Glomerular endothelial cell (primary cell): Measurements from ENCODE around the gene MNT. TPM values are rescaled to one million over a fixed set of nuclear protein-coding genes. Genes with fewer than 3 reads are reported as not detected.

Experiments
- DNase-seq: peaks from one replicate; pipeline ENCODE4 v3.0.0-alpha.2; 2011; ENCODE audit warnings: low read depth, low spot score; ENCODE audit errors: extremely low read depth
- total RNA-seq: library from RNA; depleted of rRNA; stranded (reverse); fragments of >200 nt; gene quantifications from 2 replicates; pipeline ENCODE4 v1.2.3, GENCODE V29; 2015

MNT gene
- total RNA-seq, 1 donor from 2014 or later, result 15.1 TPM

DNA sequence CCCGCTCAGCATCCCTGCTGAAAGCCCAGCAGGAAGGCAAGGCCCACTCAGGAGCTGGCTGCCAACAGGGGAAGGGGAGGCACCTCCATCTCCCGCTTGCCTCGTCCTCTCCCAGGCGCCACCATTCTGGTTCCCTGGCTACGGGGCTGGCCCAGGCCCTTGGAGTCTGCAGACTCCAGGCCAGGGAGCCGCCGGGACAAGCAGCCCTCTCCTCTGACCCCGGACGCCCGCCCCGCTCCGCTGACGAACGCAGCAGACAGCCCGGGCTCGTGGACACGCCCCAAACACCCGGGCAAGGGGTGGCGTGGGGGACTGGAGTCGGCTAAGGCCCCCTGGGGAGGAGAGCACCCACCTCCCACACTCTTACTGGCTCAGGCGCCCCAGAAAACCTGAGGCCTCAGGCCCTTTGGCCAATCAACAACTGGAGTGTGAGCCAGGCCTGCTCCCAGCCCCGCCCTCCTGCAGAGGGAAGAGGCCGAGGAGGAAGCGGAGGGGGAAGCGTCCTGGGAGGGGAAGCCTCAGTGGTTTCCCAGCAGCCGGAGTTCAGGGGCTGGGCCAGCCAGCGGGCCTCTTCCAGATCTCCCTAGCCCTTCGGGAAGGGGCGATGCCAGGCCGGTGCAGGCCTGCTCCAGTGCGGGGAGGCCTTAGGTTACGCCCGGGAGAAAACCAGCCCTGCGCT, 4.2 kb downstream of the MNT start:
- no peak for DNase-seq

DNA sequence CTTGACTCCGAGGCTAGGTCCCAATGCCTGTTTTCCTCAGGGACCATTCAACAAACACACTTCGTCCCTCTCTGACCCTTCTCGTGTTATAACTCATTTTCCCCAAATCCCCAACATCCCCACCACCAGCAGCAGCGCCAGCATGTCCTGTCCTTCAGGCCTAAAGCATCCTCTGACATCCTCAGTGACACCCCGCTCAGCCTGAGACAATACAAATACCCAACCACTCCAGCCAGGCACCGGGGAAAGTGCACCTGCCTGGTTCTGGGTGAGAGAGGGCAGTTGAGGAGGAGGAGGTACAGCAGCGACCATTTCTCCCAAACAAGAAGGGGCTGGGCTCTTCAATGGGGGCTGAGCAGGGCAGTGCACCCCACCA, 4.7 kb downstream of the MNT start:
- DNase-seq, result no peak

DNA sequence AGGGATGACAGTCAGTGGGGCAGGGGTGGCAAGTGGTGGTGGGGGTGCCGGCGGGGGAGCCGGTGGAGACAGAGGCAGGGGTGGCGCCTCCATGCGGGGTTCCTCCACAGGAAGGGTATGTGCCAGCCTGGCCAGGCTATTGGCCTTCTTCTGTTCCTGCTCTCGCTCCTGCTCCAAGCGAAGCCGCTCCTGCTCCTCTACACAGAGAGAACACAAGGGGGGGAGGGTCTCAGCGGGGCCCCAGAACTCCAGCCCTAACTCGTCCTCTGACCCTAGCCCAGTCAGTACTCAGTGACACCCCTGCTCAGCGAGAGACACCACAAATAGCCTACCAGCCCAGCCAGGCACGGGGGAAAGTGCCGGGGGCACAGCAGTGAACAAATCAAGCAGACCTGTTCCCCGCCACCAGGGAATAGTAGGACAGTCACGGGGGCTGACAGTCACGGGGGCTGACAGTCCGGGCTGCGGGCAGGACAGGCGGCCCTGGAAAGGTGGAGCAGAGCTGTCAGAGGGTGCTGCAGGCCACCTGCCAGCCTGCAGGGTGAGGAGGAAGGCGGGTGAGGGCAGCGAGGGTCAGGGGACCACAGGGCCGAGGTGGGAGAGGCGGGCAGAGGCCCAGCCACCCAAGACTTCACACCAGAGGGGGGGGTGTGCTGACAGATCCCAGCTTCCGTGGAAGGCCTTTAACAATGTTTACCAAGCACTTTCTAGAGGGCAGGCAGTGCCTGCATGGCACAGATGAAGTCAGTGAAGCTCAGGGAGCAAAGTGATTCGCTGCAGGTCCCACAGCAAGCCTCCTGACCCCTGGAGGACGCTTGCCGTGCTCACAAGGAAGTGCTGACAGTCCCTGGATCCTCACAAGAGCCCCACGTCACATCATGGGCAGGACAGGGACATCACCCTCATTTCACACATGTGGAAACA, 5.3 kb downstream of the MNT start:
- DNase-seq, result no peak

DNA sequence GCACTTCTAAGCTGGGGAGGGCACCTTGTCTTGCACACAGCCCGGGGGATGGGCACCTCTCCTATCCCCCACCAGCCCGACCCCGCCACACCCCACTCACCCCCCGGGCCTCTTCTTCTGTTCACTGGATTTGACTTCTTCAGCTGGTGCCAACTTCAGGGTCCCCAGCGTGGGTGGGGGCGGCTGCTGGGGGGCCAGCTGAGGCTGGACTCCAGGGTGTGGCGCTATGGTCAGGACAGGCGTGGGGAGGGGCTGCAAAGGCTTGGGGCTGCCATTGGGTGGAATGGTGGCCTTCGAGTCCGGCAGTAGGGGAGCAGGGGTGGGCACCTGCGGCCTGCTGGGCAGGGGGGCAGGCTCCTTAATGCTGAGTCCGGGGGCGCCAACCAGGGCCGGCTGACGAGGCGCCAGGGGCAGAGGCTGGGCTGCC, 6.1 kb downstream of the MNT start:
- no peak for DNase-seq

DNA sequence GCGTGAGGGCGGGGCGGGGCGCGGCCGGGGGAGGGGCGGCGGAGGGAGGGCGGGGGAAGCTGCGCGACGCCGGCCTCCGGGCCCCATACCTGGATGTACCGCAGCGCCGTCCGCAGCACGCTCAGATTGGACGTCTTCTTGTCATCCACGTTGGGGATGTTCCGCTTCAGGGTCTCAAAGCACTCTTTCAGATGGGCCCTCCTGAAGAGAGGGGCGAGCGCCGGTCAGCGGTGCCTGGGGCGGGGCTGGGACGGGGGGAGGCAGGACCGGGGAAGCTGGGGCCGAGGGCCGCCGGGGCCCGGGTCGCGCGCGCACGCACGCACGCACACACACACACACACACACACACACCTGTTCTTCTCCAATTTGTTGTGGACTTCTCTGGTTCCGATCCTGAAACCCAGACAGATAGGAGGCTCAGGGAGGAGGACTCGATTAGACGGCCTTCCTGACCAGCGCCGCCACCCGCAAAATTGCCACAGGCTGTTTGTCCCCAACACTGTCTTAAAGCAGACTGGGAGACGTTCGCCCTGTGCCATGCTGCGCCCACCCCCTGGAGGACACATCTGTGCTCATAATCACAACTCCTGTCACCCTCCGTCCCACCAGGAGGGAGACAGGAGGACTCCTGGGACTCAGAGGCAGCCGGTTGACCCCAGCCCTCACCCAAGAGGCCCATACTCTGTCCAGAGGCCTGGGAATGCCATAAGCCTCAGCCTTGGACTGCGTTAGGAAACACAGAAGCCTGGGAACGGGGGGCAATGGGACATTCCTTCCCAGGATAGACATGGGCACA, 6.7 kb downstream of the MNT start:
- DNase-seq, result no peak

DNA sequence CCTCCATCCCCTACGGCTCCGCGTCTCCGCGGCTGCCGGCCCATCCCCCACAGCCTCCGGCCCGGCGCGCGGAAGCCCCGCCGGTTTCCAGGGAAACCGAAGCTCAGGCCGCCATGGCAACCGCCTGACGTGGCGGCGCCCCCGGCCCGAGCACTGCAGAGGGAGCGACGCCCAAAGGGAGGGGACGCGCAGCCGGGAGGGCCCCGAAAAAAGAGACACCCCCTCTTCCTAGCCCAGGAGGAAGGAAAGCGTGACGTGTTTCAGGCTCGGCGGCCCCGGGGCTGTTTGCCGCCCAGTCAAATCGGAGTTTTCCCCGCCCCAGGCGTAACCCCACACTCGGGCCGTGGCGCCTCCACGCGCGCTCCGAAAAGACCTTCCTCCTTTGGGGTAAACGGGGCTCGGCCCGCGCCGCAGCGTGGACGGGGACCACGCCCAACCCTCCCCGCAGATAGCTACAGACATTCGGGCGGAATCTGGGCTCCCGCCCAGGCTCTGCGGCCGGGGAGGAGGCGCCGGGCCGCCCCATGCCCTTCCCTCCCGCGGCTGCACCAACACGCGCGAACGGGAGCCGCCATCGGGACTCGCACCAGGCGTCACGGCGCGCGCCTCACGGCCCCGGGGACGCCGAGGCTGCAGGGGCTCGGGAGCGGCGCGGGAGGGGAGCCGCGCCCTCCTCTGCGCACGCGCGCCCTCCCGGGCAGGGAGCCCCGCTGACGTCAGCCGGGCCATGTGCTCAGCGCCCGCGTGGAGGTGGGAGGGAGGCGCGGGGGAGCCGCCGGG, 7.5 kb downstream of the MNT start:
- no peak for DNase-seq

DNA sequence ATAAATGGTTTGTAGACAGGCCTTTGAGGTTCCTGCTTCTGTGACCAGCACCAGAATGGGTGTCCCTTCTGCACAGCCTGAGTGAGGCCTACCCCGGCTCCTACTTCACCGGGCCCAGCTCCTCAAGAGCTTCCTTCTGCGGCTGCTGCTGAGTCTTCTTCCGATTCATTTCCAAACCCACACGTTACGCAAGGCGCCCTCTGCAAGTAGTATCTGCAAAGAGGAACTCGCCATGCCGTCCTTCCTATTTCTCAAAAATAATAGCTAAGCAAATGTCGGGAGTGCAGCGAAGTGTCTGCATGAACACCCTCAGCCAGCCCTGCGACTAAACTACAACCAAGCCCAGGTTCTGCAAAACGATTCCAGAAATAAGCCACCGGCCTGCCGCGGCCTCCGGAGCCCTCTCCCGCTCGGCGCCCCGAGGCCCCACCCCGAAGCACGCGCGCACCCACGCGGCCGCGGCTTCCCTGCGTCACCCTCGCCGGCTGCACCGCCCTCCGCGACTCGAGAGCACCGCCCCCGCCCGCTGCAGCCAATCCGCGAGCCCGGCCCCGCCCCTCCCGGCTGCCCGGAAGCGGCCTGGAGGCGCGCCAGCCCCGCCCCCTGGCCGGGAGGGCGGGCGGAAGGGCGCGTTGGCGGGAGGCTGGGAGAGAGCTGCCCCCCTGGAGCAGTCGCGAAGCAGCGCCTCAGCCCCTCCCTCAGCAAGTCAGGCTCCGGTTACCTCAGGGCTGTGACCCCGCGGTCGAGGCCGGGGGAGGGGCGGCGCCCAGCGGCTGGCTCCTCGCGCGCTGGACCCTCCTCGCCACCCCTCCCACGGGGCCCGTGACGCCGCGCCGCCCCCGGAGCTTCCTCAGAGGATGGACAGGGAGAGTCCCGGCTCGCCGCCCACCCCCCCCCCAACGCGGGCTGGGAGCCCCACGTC, 8.3 kb downstream of the MNT start:
- DNase-seq, result no peak

DNA sequence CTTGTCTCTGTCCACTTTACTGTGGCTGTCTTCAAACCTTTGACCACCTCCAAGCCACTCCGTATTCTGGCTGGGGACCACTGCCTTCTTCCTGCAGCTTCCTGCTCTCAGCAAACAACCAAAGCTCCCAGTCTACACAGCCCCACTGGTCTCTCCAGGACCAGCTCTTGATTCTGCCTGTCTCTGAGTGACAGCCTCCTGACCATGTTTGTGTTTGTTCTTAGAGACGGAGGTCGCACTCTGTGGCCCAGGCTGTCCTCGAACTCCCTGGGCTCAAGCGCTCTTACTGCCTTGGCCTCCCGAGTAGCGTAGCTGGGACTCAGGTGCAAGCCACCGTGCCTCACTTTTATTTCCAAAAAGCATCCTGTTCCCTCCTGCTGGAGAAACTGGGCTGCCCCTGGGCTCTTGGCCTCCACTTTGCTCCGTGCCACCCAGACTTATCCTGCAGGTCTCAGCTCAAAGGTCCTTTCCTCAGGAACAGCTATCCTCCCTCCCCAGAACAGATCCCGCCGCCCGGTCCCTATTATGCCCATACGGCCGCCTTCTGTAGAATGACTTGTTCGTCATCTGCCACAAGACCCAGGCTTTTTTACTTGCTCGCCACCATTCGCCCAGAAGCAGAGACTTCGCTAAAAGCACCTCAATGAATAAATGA, 9.1 kb downstream of the MNT start:
- DNase-seq, result no peak

DNA sequence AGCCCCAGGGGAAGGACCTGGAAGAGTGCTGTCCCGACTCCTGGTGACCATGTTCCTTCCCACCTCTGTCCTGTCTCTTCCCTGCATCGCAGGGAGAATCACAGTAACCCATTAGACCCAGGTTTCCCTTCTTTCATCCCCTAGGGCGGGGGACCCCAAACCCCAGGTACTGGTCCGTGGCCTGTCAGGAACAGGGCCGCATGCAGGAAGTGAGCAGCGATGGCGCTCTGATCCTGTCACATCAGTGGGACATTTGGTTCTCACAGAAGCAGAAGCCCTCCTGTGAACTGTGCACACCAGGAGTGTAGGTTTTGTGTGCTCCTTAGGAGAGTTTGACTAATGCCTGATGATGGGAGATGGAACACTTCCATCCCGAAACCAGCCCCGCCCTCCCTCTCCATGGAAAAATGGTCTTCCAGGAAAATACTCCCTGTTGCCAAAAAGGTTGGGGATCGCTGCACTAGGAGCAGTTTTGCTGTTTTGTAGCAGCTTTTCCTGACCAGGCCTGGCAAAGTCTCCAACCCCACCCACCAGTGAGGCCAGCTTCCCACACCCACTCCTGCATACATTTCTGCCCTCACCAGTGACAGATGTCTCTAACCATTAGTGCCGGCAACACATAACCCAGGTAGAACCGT, 10.5 kb downstream of the MNT start:
- no peak for DNase-seq

DNA sequence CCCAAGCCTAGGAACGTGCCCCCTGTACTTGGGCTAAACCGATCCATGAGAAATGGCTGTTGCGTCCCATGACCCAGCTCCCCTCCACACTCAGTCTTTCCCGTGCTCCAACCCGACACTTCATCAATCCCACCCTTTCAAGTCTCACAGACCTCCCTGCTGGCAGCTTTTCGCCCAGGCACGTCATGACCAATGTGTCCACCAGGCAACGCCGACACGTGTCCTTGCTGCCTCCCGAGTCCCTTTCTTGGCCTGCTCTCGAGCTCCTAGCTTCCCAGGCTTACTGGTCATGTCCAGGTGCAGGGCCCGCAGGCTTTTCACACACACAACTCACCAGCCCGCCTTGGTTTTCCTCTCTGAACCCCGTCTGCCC, 12.2 kb downstream of the MNT start:
- DNase-seq, result no peak

DNA sequence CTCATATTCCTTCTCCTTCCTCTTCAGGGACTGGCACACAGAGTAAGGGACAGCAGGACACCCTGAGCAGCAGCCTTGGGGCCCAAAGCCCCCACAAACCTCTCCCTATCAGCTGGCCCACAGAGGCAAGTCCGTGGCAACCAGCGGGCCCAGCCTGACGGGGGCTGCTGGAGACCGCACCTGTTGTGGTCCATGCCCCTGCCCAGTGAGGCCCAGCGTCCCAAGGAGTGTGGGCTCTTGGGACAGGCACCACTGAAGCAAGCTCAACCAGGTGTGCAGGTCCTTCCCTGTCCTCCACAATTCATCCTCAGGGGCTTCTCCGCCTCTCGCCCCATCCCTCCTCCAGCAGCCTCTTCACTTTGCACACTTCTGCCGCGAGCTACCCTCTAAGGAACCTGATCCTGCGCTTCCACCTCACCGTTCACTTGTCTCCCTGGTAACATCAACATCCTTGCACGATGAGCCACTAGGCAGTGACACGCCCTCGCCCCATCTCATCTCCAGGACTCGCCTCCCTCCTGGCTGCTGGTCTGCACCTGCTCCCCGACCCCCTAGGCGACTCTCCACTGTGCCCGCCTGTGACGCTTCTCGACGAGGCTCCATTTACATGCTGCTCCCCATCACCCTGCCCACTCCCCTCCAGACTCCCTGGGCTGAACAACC, 12.7 kb downstream of the MNT start:
- no peak for DNase-seq

DNA sequence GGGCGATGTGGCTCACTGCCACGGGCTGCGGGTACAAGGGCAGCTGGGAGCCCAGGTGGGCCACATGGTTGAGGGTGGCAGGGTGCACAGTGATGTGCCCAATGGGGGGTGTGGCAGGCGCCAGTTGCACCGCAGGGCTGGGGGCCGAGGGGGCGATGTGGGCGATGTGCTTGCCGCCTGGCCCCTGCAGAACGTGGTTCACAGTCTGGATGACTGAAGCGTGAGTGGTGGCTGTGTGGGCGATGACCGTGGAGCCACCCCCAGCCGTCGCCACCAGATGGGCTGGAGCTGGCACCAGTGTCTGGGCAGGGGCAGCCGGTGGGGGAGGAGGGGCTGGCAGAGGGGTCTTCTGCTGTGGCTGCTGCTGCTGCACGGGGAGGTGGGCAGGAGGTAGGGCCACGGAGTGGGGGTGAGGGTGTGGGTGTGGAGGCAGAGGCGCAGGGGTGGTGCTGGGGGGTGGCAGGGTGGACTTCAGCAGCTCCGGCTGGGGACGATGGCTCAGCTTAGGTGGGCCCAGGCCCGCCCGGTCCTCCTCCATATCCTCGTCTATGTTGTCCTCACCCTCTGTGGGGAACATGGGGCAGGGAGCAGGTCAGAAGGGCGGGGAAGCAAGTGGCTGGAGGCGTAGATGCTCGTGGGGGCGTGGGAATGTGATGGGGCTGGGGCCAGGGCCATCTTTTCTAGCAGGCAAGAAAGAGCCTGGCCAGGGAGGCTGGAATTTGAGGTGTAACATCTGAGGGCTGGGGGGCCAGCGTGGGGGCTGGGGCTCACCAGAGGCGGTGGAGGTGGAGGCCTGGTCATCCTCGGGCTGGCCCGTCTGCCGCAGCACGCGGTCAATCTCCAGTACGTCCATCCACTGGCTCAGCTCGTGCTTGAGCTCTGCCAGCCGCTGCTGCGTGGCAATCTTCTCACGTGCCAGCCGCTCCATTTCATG, 13.5 kb downstream of the MNT start:
- no peak for DNase-seq

DNA sequence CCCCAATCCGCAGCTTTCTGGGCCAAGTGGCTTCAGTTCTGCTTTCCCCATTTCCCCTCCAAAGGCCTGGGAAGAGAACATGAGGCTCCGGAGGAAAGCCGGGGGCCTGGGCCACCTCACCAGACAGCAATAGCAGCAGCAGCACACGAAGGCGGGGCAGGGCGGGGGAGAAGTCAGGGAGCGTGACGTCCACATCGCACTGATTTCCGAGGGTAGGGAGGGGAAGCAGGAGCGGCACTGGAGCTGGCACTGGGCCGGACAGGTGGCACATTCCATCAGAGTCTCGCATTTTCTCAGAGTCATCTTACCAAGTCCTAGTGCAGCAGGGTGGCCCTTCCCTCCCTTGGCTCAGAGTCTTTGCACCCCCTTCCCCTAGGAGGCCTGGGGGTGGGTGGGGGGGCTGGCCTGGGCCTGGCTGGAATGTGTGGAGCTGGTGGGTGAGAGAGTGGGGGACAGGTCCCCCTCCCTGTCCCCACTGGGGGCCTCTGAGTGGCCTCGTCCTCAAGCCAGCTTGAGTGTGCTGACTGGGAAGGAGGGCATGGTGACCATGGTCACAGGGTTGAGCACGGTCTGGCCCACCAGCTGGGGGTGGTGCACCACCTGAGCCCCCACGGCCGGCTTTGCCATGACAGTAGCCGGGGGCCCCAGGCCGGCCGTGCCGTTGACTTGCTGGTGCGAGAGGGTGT, 14.3 kb downstream of the MNT start:
- DNase-seq, result no peak

DNA sequence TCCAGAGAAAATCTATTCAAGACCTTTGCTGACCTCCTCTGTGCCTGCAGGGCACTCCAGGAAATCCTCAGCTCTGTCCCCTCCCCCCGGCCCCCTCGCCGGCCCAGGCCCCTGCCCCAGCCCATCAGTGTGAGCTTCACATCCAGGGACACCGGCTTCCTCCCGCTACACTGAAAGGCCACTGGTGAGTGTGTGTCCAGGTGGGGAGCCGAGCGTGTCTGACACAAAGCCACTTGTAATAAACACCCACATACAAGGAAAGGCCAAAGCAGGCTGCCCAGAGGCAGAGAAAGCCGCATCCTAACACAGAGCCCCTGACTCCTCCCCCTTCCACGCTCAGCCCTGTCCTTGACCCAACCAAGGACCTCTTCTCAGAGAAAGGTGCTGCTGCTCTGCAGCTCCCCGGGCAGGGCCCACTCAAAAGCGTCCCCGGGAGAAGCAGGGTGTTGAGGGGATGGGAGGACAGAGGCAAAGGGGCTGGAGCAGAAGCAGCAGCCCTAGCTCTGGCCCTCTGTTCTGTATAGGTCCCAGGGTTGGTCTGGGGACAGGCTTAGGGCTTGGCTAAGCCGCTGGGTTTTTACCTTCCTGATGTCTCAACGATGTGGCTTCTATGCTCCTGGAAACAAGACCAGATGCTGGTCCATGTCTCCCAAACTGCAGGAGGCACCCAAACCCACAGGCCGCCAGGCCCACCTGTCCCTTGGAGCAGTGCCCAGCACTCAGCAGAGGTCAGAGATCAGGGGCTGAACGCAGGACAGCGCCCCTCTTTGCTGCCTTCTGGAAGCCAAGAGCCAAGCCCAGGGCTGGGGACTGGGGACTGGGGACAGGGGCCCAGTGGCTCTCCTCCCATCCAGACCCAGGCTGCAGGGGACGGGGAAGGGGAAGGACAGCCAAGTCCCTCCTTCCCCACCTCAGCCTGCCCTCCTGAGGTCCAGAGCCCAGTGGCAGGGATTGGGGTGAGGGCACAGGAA, 15.3 kb downstream of the MNT start:
- DNase-seq, result no peak

DNA sequence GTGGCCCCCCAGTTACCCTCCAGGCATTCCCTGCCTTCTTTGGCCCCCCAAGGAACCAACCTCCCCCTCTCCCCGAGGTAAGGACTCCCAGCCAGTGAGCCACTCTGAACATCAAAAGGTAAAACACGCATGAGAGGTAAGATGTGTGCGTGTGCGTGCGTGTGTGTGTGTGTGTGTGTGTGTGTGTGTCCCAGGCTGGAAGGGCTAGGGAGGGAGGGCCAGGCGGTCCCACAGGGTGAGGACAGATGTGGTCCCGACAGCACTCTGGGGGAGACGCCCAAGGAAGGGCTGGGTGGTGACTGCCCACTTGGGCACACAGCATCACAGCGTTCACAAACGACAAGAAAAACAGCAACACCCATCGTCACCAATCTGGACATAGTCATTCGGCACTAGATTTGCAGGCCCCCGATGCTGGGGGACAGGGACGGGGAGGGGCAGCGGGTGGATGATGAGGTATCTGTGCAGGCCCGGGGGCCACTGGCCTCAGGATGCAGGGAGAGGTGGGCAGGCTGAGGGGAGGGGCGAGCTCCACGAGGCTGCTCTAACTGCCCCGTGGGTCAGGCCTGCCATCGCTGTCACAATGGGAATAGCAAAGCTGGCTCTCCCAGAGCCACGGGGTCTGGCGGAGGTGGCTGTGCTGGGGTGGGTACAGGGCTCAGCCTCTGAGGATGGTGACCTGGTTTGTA, 16.3 kb downstream of the MNT start:
- DNase-seq, result no peak
